Activated T-helper 1 cell treated with anti-CD3 and anti-CD28 coated beads, Interleukin-2, amount 50 U/mL, for 16 hours (primary cell): ENCODE data around the gene PRKCH.

Experiments
- DNase-seq, 2 donors: peaks; one replicate each; pipeline ENCODE4 v3.0.0-alpha.2; 2020; ENCODE audit warnings: low read depth in 1 of 2, low spot score in 1 of 2

Gene PRKCH

GRCh38 chr14:61335049-61335448, 13.7 kb downstream of the PRKCH start:
- DNase-seq = no peak

DNA sequence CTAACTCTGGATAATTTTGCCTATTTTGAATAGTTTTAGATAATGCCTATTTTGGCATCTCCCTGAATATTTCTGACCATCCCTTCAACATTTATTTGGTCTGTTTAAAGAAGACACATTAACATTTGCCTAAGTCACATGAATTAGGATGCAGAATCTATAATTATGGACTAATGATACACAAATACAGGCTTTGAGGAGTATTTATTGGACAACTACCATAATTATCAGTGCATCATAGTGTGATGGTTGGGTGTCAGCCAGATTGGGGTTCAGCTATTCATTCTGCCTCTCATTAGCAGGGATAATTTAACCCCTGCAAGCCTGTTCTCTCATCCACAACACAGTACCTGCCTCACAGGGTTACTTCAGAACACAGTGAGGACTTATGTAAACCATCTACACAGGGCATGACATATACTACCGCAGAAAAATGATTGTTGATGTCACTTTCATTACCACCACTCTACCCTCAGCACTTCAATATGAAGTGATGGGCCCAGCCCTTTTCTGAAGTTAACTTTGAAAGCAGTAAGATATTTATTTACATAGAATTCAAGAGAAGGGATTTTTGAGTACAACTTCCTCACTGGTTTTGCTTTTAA, 14.4 kb downstream of the PRKCH start:
- no peak for DNase-seq

DNA sequence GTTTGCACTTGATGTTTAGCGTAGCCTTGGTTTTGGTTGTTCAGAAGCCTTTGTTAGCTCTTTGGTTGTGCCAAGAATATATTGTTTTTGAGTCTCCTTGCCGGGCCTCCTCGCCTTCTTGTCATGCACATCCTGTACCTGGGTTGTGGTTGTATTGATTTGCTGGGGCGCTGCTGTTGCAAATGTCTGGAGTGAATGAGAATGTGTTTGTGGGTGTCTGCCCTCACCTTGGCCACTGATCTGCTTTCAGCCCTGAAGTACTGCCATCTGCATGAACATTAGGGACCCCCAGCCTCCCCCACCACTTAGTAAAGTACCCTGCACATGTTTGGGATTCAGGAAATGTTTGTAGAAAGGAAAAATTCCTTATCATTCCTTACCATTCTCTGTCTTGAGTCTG, 16.5 kb downstream of the PRKCH start:
- peak; percentile 50 to 51 for DNase-seq

- no peak for DNase-seq
Measured at GRCh38 chr14:61338457-61338856, 17.1 kb downstream of the PRKCH start.

DNA sequence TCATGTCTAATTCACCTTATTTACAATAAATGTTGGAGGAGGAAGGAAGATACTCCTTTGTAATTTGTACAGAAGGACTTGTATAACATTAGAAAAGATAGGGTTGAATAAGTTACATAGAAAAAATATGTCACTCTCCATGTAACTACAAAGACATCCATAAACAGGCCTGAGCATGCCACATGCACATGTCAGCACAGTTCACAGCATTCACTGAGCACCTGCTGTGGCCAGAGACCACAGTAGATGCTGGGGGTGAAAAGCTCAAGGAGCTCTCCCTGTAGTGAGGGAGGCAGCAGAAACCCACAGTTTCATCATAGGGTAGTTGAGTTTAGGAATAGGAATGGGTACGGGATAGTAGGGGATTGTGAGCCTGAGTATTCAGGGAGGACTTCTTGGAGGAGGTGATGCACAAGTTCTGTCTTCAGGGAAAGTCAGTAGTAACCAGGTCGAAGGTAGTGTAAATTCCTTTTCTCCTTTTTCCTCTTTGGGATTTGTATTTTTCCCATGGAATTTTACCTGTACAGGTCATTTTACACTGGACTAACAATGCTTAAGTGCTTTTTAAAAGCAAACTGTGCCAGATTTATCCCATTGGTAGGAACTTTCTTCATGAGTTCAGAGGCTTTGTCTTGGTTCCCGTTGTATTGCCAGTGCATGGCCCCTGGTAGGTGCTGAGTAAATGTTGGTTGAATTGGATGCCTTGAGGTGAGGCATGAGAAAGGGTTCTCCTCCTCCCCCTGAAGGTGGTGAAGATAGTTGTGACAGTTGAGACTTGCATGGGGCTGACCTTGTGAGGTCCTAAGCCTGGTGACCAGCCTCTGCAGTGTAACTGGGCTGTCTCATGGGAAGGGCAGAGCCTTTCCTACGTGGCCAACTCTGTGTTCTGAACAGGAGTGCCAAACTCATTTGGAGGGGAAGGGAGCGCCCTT, 20.2 kb downstream of the PRKCH start:
- DNase-seq = no peak

DNA sequence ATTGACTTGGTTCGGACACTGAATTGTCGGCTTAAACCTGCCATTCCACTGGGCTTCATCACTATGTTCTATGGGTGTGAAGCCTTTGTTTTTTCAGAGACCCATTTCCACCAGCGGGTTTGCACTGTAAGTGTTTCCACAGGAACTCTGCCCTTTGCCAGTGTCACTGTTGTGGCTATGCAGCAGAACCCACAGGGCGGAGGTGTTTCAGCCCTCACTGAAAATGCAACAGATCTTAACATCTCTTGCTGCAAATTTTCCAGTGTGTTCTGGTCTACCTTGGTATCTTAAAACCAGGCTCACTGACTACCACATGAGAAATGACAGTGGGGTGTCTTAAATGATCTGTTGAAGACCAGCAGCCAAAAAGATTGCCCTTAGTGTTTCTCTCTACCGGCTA, 21.1 kb downstream of the PRKCH start:
- DNase-seq = peak; percentile 55 to 73

DNA sequence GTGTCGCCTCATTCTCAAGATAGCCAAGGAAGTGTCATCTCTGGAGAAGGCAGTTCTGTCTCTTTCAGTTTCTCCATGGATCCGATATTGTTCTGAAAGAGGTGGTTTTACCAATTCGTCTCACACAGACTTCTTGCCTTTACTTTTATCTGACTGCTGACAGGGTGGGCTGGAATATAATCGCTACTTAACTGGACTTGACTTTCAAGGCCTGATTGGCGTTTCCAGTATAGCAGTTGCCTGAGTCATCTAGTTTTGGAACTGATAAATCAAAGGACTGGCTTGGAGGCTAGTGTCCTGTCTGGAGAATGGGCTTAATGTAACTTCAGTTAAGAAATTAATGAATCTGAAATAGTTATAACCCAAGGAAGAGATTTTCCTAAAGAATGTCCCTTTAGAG, 21.6 kb downstream of the PRKCH start:
- DNase-seq = no peak

GRCh38 chr14:61343471-61343870, 22.1 kb downstream of the PRKCH start:
- DNase-seq = no peak

GRCh38 chr14:61343991-61344405, 22.6 kb downstream of the PRKCH start:
- no peak for DNase-seq

DNA sequence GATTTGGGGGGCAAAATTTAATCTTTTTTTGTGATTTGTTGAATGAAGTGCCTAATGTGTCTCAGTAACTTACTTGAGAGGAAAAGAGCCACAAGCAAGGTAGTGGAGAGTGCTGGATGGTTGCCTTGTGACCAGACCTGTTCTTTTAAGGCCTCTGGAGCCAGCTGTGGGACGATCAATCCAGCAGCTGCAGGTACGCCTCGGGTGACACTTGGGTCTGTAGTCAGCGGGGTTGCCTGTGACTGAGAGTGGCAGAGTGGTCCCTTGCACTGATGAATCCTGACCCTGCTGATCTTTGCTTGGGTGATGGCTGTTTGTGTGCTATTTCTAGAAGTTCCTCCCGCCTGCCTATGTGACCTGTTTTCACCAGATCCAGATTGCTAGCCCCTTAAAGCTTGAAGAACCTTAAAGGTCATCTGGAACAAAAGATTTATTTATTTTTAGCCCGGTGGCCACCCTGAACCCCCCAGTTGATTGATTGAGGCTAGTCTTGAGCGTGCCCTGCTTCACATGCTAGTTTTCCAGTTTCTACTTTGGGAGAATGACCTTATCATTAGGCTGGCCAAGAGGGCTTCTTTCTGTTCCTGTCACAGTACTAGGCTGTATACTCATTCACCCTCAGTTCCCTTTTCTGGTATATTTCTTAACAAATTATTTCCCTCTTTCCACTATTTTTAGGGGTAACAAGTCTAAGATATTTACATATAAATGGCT, 23.2 kb downstream of the PRKCH start:
- DNase-seq = no peak

DNA sequence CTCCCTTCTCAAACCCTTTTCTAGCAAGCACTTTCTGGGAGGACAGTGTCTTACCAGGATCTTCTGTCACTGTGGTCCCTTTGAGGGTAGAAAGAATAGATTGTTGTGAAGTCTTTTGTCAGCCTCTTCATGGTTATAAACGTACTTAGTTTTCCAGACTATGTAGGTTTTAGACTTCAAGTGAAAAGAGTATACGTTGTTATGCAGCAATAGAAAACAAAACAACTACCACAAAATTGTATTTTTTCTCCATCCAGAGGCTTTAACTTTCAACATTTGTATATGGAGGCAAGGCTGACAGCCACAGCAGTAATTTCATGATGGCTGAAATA, 23.7 kb downstream of the PRKCH start:
- no peak for DNase-seq

- DNase-seq = no peak
Measured at GRCh38 chr14:61346221-61346620, 24.8 kb downstream of the PRKCH start.

DNA sequence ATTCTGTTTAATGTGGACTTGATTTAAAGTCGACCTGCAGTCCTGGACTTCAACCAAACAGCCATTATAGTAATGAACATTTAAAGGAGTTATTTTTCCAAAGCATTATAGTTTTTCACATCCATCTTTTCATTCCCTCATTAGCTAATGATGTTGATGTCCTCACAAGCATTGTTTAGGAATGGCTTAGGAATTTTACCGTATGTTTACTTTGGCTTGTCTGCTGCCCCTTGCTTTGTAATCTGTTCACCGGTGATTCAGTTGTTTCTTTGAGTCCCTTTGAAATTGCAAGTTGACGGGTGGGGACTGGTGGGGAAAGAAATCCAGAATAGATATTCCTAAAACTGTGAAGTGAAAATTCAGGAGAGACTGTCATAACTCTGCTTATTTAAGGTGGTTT, 25.4 kb downstream of the PRKCH start:
- no peak for DNase-seq

DNA sequence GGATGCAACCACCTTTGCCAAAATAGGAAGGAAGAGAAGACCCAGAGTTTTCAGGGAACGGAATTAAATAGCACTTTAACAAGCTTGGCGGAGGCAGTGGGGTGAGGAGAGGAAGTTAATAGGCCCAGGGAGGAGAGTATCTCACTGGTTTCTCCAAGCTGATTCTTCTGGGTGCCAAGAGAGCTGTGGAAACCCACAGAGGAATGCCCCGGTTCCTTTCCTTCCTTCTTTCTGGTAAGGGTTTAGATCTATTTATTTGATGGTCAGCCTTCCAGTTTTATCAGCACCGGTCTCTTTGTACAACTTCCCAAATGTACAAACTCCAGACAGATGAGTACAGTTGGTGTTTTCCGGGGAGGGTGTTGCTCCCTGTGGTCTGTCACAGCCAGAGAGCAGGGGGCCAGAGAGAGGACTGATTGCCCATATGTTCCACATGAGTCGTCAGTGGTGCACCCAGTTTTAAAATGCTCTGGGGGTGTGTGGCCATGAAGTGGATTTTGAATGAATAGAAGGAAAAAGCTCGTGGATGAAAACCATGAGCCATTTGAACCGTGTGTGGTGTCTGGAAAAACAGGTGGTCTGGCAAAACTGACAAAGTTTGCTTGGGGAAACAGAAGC, 26.6 kb downstream of the PRKCH start:
- no peak for DNase-seq

DNA sequence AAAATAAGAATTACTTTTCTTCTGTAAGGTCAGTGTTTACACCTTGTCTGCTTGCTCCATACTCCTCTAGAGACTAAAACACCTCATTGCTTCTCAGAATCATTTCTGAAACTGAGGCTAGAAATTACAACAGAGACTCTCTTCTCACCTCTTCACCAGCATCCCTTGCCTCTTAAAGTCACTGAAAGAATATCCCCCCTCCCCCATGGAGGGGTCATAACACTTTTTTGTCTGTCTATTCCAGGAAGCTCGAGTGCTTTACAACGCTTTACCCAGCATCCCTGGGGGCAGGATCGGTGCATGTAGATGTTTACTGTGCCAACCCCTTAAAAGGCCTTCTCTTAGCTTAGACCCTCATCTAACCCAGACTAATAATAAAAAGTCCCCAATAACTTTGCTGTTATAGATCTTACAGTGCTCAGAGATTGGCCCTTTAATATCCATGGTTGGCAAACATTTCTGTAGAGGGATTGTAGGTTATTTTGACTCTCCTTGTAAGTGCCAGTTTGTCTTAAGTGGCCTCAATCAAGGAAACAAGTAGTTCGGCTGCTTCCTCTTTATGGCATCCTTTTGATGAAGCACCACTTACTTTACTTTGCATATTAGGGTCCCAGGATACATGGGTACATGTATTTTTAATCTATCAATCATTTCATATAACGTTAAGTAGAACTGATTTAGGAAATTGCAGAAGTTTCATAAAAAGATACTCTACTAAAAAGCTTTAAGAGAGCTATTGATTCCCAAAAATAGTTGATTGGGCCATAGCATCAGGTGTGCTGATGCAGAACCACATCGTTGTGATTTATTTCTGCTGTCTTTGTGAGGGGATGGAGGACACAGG, 29.3 kb downstream of the PRKCH start:
- DNase-seq = no peak

GRCh38 chr14:61351477-61351876, 30.1 kb downstream of the PRKCH start:
- DNase-seq = no peak

DNA sequence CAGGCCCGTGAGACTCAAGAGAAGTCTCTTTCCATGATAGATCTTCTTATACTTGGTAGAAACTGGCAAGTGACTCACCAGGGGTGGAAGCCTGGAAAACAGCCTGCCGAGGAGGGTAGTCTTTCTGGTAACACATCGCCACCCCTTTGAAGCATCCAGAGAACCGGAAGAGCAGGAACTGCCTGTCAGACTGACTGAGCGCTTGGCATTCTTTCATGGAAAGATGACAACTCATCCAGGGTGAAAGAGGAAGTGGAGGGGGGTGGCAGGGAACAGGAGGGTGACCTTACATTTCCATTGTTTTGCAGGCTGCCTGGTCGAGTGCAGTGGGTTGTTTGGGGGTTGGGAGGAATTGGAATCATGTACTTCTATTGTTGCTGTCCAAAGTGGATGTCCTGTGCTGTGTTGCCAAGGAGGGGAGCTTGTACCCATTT, 34.5 kb downstream of the PRKCH start:
- DNase-seq = no peak

- no peak for DNase-seq
Measured at GRCh38 chr14:61357123-61357522, 35.7 kb downstream of the PRKCH start.

DNA sequence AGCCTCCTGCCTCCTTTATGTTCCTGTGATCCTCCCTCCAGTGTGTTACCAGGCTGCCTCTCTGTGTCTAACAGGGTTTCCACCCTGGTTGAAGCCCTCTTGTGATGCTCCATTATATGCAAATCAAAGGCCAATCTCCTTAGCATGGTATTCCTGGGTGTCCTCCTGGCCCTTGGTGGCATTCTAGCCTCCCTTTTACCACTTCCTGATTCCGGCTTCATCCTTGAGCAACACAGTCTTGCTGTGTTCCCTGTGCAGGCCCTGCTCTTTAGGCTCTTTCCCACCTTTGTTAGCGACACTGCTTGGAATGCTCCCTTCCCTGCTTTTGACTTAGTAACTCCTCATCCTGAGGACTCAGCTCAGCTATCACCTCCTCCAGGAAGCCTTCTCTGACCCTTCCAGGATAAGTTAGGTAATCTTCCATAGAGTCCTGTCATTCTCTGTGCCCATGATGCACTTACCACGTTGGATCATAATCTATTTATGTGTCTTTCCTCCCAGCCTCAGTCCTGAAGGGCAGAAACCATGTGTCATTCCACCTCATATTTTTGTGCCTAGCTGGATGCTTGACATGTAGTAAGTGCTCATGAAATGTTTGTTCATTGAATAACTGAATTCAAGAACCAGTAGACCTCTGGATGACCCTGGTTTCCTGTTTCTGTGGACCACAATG, 37.3 kb downstream of the PRKCH start:
- DNase-seq = no peak
